ENCODE data around the gene ZMYND8.
"Not testable (repeated sequence)": the region's sequence is repeated elsewhere in the genome, so short reads cannot be mapped to it uniquely, and the experiment has no call there.

Gene ZMYND8

GRCh38 chr20:47282864-47283263, 73.6 kb downstream of the ZMYND8 start:
- DNase-seq (ENCODE audit: low spot score), result no peak
- no peak for TF ChIP-seq CTCF (IDR thresholded peaks at IDR 0.05; ENCODE audit: extremely low read depth, missing control alignments)

GRCh38 chr20:47281376-47281775, 75.1 kb downstream of the ZMYND8 start:
- TF ChIP-seq CTCF (IDR thresholded peaks at IDR 0.05; ENCODE audit: extremely low read depth, missing control alignments), result no peak
- no peak for DNase-seq (ENCODE audit: low spot score)

GRCh38 chr20:47280668-47281067, 75.8 kb downstream of the ZMYND8 start:
- DNase-seq (ENCODE audit: low spot score), result no peak
- no peak for TF ChIP-seq CTCF (IDR thresholded peaks at IDR 0.05; ENCODE audit: extremely low read depth, missing control alignments)

- no peak for DNase-seq (ENCODE audit: low spot score)
- TF ChIP-seq CTCF (IDR thresholded peaks at IDR 0.05; ENCODE audit: extremely low read depth, missing control alignments), result no peak
Measured at GRCh38 chr20:47280228-47280627, 76.3 kb downstream of the ZMYND8 start.

- DNase-seq (ENCODE audit: low spot score), result no peak
- TF ChIP-seq CTCF (IDR thresholded peaks at IDR 0.05; ENCODE audit: extremely low read depth, missing control alignments), result no peak
Measured at GRCh38 chr20:47278907-47279348, 77.6 kb downstream of the ZMYND8 start.

- not testable (repeated sequence) for DNase-seq (ENCODE audit: low spot score)
Measured at GRCh38 chr20:47277535-47277872, 79.0 kb downstream of the ZMYND8 start.

GRCh38 chr20:47276851-47277534, 79.5 kb downstream of the ZMYND8 start:
- DNase-seq (ENCODE audit: low spot score), result no peak
- no peak for TF ChIP-seq CTCF (IDR thresholded peaks at IDR 0.05; ENCODE audit: extremely low read depth, missing control alignments)

GRCh38 chr20:47276251-47276650, 80.2 kb downstream of the ZMYND8 start:
- TF ChIP-seq CTCF (IDR thresholded peaks at IDR 0.05; ENCODE audit: extremely low read depth, missing control alignments), result no peak
- DNase-seq (ENCODE audit: low spot score), result no peak

All from GM20000 (cell line).